Liver (tissue), 9 donors: ENCODE measurements around the gene AP1S3. TPM values are rescaled to one million over a fixed set of nuclear protein-coding genes. Genes with fewer than 3 reads are reported as not detected.

Source experiments
- DNase-seq: peaks from one replicate; pipeline ENCODE4 v3.0.0-alpha.2; 2017; ENCODE audit warnings: low spot score
- H3K27ac ChIP-seq, 2 donors: one replicate each; pipeline ENCODE4 v1.7.0; 2013; ENCODE audit warnings: inconsistent platforms in 2 of 2, low read length in 2 of 2, control low read depth in 1 of 2, low read depth in 1 of 2, mild to moderate bottlenecking in 1 of 2
- H3K27me3 ChIP-seq, 4 donors: one replicate each; pipeline versions ENCODE4 v1.6.1 to v1.7.0; 2013; ENCODE audit warnings: low read length in 3 of 4, inconsistent platforms in 1 of 4, mild to moderate bottlenecking in 1 of 4, moderate library complexity in 1 of 4; ENCODE audit not compliant: control insufficient read depth in 4 of 4, insufficient read depth in 4 of 4
- H3K36me3 ChIP-seq, 4 donors: one replicate each; pipeline versions ENCODE4 v1.6.1 to v1.7.0; 2013; ENCODE audit warnings: low read length in 3 of 4, mild to moderate bottlenecking in 3 of 4, low read depth in 1 of 4, moderate library complexity in 1 of 4; ENCODE audit not compliant: control insufficient read depth in 4 of 4, insufficient read depth in 3 of 4
- H3K4me1 ChIP-seq, 4 donors: one replicate each; pipeline versions ENCODE4 v1.6.1 to v1.7.0; 2013; ENCODE audit warnings: low read length in 3 of 4, mild to moderate bottlenecking in 3 of 4, moderate library complexity in 1 of 4; ENCODE audit not compliant: control insufficient read depth in 4 of 4, insufficient read depth in 4 of 4
- H3K4me3 ChIP-seq, 3 donors: one replicate each; pipeline versions ENCODE4 v1.6.1 to v1.7.0; 2013; ENCODE audit warnings: low read length in 3 of 3, control low read depth in 1 of 3, low read depth in 1 of 3, mild to moderate bottlenecking in 1 of 3
- H3K9ac ChIP-seq, 2 donors: one replicate each; pipeline ENCODE4 v1.7.0; 2013; ENCODE audit warnings: low read length in 2 of 2, mild to moderate bottlenecking in 2 of 2, moderate library complexity in 2 of 2, control low read depth in 1 of 2, low read depth in 1 of 2
- H3K9me3 ChIP-seq, 4 donors: one replicate each; pipeline versions ENCODE4 v1.6.1 to v1.7.0; 2013; ENCODE audit warnings: low read length in 3 of 4; ENCODE audit not compliant: control insufficient read depth in 4 of 4
- ATF3 ChIP-seq: IDR thresholded peaks from 2 replicates; pipeline ENCODE4 v1.6.1; 2016; ENCODE audit warnings: antibody characterized with exemption
- CTCF ChIP-seq: fragments of 150-350 bp; IDR thresholded peaks from 2 replicates; pipeline ENCODE4 v1.5.1; 2017; ENCODE audit warnings: improper control_type of control experiment, low read depth, low read length; ENCODE audit not compliant: missing input control
- EGR1 ChIP-seq, 2 donors: IDR thresholded peaks; 2 replicates each; pipeline ENCODE4 v1.6.1; 2016 to 2018; ENCODE audit warnings: antibody characterized with exemption in 2 of 2, low read depth in 2 of 2
- FOXA1 ChIP-seq: IDR thresholded peaks from 2 replicates; pipeline ENCODE4 v1.6.1; 2016; ENCODE audit warnings: antibody characterized with exemption
- FOXA2 ChIP-seq: IDR thresholded peaks from 2 replicates; pipeline ENCODE4 v1.6.1; 2016; ENCODE audit warnings: antibody characterized with exemption
- GABPA ChIP-seq, 2 donors: IDR thresholded peaks in 1 of 2; conservative IDR thresholded peaks in 1 of 2; 2 replicates each; pipeline ENCODE4 v1.6.1; 2016; ENCODE audit warnings: antibody characterized with exemption in 2 of 2, mild to moderate bottlenecking in 1 of 2, moderate library complexity in 1 of 2
- HNF4G ChIP-seq: IDR thresholded peaks from 2 replicates; pipeline ENCODE4 v1.6.1; 2016; ENCODE audit warnings: antibody characterized with exemption
- JUND ChIP-seq, 2 donors: IDR thresholded peaks; 2 replicates each; pipeline ENCODE4 v1.6.1; 2016; ENCODE audit warnings: antibody characterized with exemption in 2 of 2
- NR2F2 ChIP-seq: IDR thresholded peaks from 2 replicates; pipeline ENCODE4 v1.6.1; 2016; ENCODE audit warnings: antibody characterized with exemption
- RAD21 ChIP-seq, 2 donors: IDR thresholded peaks; 2 replicates each; pipeline ENCODE4 v1.6.1; 2016; ENCODE audit warnings: antibody characterized with exemption in 2 of 2, mild to moderate bottlenecking in 2 of 2
- SP1 ChIP-seq: IDR thresholded peaks from 2 replicates; pipeline ENCODE4 v1.6.1; 2018; ENCODE audit warnings: antibody characterized with exemption, mild to moderate bottlenecking
- YY1 ChIP-seq: IDR thresholded peaks from 2 replicates; pipeline ENCODE4 v1.6.1; 2016; ENCODE audit warnings: antibody characterized with exemption, mild to moderate bottlenecking
- ZBTB33 ChIP-seq: IDR thresholded peaks from 2 replicates; pipeline ENCODE4 v1.6.1; 2016; ENCODE audit warnings: antibody characterized with exemption
- WGBS: extraction: QIAGEN DNeasy Blood & Tissue Kit; methylation state at CpG from one replicate; pipeline ENCODE4 v1.1.7; 2013; 5-methylcytosine and 5-hydroxymethylcytosine counted together
- polyA plus RNA-seq, 2 donors: library from polyadenylated mRNA; stranded (reverse) in 1 of 2; unstranded in 1 of 2; fragments of 200-250 nt in 1 of 2; fragments of >200 nt in 1 of 2; fragmentation: Nextera tagmentation in 1 of 2; extraction: Ambion mirVana in 1 of 2; gene quantifications; one replicate each; pipeline versions ENCODE4 v1.2.1 to v1.2.3, GENCODE V29; 2013 to 2015
- total RNA-seq, 2 donors: library from RNA; depleted of rRNA; stranded (reverse); fragments of >200 nt; gene quantifications; one replicate each; pipeline ENCODE4 v1.2.3, GENCODE V29; 2014
- TF ChIP-seq, protein P1 (sequence below): IDR thresholded peaks from 2 replicates; pipeline ENCODE4 v1.6.1; 2016; ENCODE audit warnings: antibody characterized with exemption
- donor health status: healthy.
- donor health status: healthy.
- donor health status: healthy.
- donor health status: healthy.
- donor health status: healthy.

AP1S3 gene
- total and polyA plus RNA-seq, 4 donors = 1.1 to 3.8 (median 2.4) TPM

DNA sequence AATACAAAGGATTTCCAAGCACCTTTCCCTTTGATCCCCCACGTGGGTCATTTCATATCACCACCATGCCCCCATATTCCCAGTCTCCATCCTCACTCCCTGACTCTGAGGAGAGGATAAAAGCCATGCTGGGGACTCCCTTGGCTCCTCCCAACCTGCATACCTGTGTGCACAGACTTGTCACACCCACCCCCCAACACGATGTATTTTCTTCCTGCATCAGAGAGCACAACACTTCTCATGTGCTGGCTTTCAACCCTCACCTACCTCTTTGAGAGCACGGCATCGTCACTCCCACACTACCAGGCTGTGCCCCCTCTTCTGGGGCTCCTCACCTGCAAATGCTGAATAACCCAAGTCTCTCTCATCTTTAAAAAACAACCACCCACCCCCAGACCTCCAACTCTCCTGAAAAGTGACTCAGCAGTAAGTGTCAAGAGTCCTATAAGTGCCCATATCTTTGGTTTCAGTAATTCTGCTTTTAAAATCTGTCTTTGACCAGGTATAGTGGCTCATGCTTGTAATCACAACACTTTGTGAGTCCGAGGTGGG, 53.1 kb downstream of the AP1S3 start (continued):
- TF ChIP-seq, protein P1, sequence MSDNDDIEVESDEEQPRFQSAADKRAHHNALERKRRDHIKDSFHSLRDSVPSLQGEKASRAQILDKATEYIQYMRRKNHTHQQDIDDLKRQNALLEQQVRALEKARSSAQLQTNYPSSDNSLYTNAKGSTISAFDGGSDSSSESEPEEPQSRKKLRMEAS = no peak
- no peak for TF ChIP-seq RAD21 (IDR thresholded peaks at IDR 0.05)
- no peak for TF ChIP-seq CTCF
- no peak for TF ChIP-seq ATF3
- no peak for TF ChIP-seq NR2F2
- no peak for TF ChIP-seq SP1
- no peak for TF ChIP-seq GABPA (IDR thresholded peaks at IDR 0.05 in 1 of 2, conservative IDR thresholded peaks at IDR 0.05 in 1 of 2)
- no peak for TF ChIP-seq HNF4G
- no peak for TF ChIP-seq YY1
- no peak for TF ChIP-seq EGR1 (IDR thresholded peaks at IDR 0.05; ENCODE audit: low read depth in 2 of 2)

GRCh38 chr2:223782629-223783028, 54.8 kb downstream of the AP1S3 start:
- DNase-seq = no peak
- no peak for TF ChIP-seq JUND (IDR thresholded peaks at IDR 0.05)
- no peak for TF ChIP-seq GABPA (IDR thresholded peaks at IDR 0.05 in 1 of 2, conservative IDR thresholded peaks at IDR 0.05 in 1 of 2)
- no peak for TF ChIP-seq ZBTB33
- no peak for TF ChIP-seq NR2F2
- no peak for TF ChIP-seq CTCF
- no peak for TF ChIP-seq ATF3
- TF ChIP-seq FOXA2 = no peak
- no peak for TF ChIP-seq FOXA1
- TF ChIP-seq YY1 = no peak
- TF ChIP-seq EGR1 (IDR thresholded peaks at IDR 0.05; ENCODE audit: low read depth in 2 of 2) = no peak

More at GRCh38 chr2:223782629-223783028, 54.8 kb downstream of the AP1S3 start:
- Histone ChIP-seq H3K36me3 (no peaks in the 10 kb centered on the region), H3K9me3 (no peaks in the 10 kb centered on the region), H3K27me3 (no peaks in the 10 kb centered on the region), H3K4me3 (no peak overlapping the region), H3K4me1 (no peaks in the 10 kb centered on the region), H3K9ac (no peak overlapping the region), H3K27ac (no peak overlapping the region)
- WGBS = 88% methylated on average over 3 of the region's 3 CpGs
